ENCODE results near the gene S1PR2.

Gene S1PR2

GRCh38 chr19:10230861-10231611, at the start of gene S1PR2:
Gene S1PR2 (minus strand): TSS chr19:10231331. CDS start chr19:10224905, 6,426 bp downstream.
- DNase-seq (ENCODE audit: low read depth in 3 of 3) = peak; percentile 48 to 63 (median 52)

GRCh38 chr19:10279737-10280442, 48.8 kb upstream of the S1PR2 start:
- no peak for DNase-seq (ENCODE audit: low read depth in 3 of 3)

- no peak for DNase-seq (ENCODE audit: low read depth in 3 of 3)
Observed at GRCh38 chr19:10278935-10279334, 47.8 kb upstream of the S1PR2 start.

GRCh38 chr19:10277795-10278589, 46.9 kb upstream of the S1PR2 start:
- no peak for DNase-seq (ENCODE audit: low read depth in 3 of 3)

GRCh38 chr19:10274589-10274988, 43.5 kb upstream of the S1PR2 start:
- DNase-seq (ENCODE audit: low read depth in 3 of 3) = no peak

DNA sequence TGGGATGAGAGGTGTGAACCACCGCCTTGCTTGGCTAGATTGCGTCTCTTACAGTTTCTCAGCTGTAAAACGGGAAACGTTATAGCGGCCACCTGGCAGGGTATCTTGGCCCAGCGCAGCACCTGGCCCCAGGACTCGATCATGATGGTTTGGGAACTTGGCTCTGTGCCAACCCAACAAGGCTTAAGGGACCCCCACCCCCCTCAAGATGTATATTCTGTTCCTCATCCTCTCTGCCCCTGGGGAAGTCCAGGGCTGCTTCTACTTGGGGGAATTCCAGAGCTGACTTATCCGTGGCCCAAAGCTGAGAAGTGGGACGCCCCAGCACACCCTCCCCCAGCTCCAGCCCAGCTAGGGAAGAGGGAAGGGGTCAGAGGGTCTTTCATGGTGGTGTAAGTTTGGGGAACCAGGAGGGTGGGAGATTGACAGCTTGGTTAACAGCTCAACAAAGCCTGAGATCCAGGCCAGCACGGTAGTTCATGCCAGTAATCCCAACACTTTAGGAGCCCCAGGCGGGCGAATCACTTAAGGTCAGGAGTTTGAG, 40.5 kb upstream of the S1PR2 start:
- no peak for DNase-seq (ENCODE audit: low read depth in 3 of 3)

GRCh38 chr19:10270616-10271394, 39.7 kb upstream of the S1PR2 start, which contains the start of gene ICAM1:
Gene ICAM1 (plus strand): TSS chr19:10271120. CDS start chr19:10271160, 40 bp downstream.
- peak in 2 of 3 experiments; percentile 59 to 71 for DNase-seq (ENCODE audit: low read depth in 3 of 3)

DNA sequence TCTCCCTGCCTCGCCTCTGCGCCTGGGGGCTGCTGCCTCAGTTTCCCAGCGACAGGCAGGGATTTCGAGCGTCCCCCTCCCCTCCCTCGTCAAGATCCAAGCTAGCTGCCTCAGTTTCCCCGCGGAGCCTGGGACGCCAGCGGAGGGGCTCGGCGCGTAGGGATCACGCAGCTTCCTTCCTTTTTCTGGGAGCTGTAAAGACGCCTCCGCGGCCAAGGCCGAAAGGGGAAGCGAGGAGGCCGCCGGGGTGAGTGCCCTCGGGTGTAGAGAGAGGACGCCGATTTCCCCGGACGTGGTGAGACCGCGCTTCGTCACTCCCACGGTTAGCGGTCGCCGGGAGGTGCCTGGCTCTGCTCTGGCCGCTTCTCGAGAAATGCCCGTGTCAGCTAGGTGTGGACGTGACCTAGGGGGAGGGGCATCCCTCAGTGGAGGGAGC, 39.1 kb upstream of the S1PR2 start:
- peak in 1 of 3 experiments; percentile 43 for DNase-seq (ENCODE audit: low read depth in 3 of 3)

- peak; percentile 79 to 82 (median 79) for DNase-seq (ENCODE audit: low read depth in 3 of 3)
Observed at GRCh38 chr19:10269333-10270179, 38.4 kb upstream of the S1PR2 start.

- DNase-seq (ENCODE audit: low read depth in 3 of 3) = no peak
Observed at GRCh38 chr19:10268071-10268470, 36.9 kb upstream of the S1PR2 start.

DNA sequence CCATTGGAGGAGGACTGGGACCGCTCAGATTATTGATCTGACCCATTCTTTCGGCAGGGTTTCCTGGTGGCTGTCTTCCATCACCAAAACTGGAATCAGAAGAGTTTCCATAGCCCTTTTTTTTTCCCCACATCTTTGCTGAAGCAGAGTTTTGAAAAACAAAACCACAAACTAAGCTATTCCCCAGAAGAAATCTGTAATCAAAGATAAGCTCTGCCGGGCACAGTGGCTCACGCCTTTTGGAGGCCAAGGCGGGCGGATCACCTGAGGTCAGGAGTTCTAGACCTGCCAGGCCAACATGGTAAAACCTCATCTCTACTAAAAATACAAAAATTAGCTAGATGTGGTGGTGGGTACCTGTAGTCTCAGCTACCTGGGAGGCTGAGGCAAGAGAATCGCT, 35.6 kb upstream of the S1PR2 start:
- no peak for DNase-seq (ENCODE audit: low read depth in 3 of 3)

GRCh38 chr19:10262771-10263170, 31.6 kb upstream of the S1PR2 start:
- no peak for DNase-seq (ENCODE audit: low read depth in 3 of 3)

- DNase-seq (ENCODE audit: low read depth in 3 of 3) = peak in 2 of 3 experiments; percentile 41 to 44
Observed at GRCh38 chr19:10260141-10260584, 29.0 kb upstream of the S1PR2 start.

DNA sequence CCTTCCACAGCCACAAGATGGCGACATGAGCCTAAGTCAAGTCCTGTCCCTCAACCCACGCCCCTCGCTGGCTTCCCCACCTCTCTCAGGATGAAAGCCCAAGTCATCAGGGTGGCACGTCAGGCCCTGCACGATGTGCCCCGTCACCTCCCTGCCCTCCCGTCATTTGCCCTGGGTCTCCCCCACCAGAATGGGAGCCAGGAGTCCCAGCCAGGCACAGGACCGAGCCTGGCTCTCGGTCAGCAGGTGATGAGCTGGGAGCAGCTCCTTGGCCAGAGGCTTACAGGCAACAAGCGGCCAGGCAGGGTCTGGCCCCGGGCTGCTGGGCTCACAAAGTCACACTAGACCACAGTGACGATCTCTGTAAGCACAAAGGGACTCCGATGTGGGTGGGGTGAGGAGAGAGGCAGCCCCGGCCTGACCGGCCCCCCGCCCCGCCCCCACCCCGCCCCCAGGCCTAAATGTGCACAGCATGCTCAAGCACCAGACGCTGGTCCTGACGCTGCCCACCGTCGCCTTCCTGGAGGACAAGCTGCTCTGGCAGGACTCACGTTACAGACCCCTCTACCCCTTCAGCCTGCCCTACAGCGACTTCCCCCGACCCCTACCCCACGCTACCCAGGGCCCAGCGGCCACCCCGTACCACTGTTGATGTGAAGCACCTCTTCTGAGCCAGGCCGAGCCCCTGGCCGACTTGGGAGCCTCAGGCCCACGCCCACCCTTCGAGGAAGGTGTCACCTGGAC, 28.2 kb upstream of the S1PR2 start:
- peak; percentile 73 to 89 (median 84) for DNase-seq (ENCODE audit: low read depth in 3 of 3)

DNA sequence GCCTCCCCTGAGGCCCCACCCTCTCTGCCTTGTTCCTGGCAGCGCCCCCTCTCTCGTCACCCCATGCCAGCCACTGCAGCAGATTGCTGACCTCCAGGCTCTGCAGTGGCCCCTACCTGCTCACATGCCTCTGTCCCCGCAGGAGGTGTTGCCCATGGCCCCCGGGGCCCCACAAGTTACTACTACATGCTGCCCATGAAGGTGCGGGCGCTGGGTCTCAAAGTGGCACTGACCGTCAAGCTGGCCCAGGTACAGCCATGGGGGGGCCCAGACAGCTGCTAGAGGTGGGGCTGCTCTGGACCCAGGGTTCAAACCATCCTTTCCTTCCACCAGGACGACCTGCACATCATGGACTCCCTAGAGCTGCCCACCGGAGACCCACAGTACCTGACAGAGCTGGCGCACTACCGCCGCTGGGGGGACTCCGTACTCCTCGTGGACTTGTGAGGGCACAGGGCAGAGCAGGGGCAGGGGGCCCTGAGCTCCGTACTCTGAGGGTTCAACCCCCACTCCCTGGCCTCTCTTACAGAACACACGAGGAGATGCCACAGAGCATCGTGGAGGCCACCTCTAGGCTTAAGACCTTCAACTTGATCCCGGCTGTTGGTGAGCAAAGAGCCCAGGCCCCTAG, 27.1 kb upstream of the S1PR2 start:
- no peak for DNase-seq (ENCODE audit: low read depth in 3 of 3)

DNA sequence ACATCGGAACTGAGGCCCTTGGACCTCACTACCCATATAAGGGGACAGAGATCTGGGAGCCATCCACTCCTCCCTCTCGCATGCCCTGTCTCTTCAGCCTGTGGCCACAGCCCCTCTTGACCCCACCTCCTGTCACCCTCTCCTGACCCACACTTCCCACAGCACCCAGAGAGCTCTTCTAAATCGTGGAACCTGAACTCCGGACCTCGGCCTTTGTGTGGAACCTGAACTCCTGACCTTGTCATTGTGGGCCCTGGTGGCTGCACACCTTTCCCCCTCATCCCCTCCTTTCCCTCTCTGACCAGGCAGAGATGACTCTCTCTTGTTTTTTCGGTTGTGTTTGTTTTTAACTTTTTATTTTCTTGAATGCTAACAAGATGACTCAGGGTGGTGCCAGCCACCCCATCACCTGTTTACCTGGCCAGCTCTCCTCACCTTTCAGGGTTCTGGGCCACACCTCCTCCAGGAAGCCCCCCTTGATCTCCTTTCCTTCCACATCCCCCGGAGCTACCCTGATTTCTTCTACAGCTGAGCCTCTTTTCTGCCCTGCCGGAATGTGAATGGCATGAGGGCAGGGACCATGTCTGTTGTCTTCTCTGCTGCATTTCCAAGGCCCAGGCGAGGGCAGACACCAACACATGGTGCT, 26.0 kb upstream of the S1PR2 start:
- DNase-seq (ENCODE audit: low read depth in 3 of 3) = no peak

- DNase-seq (ENCODE audit: low read depth in 3 of 3) = no peak
Observed at GRCh38 chr19:10256551-10256950, 25.4 kb upstream of the S1PR2 start.

- DNase-seq (ENCODE audit: low read depth in 3 of 3) = no peak
Observed at GRCh38 chr19:10255358-10255757, 24.2 kb upstream of the S1PR2 start.

All from stimulated activated CD4-positive, alpha-beta T cell treated with anti-CD3 and anti-CD28 coated beads, TNF-alpha, amount 100 ng/mL, for 4 hours (primary cell).